GM10248 (cell line): ENCODE results near the gene NOC4L.

Source experiments
- CTCF ChIA-PET: fragments of 300-600 bp; sonication (Branson Sonifier 250); formaldehyde crosslinking; extraction: SDS; loops from one replicate; lab custom pipeline; 2021; ENCODE audit warnings: antibody characterized with exemption; lab: Yijun Ruan, JAX
- POLR2A ChIA-PET: fragments of 350-650 bp; sonication (Branson Sonifier 250); formaldehyde crosslinking; extraction: SDS; loops from one replicate; lab custom pipeline; 2020; ENCODE audit warnings: antibody characterized with exemption; lab: Yijun Ruan, JAX
- DNase-seq: peaks from one replicate; pipeline ENCODE4 v3.0.0; 2012; ENCODE audit errors: extremely low spot score
- TF ChIP-seq, protein P1 (sequence below): IDR thresholded peaks from 2 replicates; pipeline ENCODE4 v1.5.1; 2012; ENCODE audit warnings: mild to moderate bottlenecking, low read depth; ENCODE audit errors: extremely low read depth, missing control alignments, control extremely low read depth

Gene NOC4L

DNA sequence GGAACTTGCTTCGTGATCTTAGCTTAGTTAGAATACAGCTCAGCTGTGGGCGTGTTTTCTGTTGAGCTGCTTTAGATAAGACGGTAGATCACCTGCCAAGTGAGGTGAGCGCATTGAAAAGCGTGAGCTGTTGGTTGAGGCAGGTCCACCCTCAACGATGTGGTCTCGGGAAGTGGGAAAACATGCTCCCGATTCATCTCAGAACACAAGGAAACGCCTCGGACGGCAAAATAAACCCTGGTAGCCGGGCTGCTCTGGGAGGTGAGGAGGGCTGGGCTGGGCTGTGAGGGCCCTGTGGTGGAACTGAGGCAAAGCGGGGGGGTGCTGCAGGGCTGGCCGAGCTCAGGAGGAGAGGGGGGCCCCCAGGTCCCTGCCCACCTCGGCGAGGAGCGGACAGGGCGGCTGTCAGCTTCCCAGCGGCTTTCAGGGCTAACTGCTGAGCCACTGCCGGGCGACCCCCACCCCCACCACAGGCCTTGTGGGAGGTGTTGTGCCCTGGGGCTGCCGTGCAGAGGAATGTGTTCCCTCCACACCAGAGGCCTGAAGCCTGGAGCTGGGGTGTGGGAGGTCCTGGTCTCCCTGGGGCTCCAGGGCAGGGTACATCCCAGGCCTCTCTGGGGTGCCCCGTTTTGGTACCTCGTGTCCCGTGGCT lies 30.7 kb downstream of the NOC4L start:
- DNase-seq: no peak
- TF ChIP-seq, protein P1, sequence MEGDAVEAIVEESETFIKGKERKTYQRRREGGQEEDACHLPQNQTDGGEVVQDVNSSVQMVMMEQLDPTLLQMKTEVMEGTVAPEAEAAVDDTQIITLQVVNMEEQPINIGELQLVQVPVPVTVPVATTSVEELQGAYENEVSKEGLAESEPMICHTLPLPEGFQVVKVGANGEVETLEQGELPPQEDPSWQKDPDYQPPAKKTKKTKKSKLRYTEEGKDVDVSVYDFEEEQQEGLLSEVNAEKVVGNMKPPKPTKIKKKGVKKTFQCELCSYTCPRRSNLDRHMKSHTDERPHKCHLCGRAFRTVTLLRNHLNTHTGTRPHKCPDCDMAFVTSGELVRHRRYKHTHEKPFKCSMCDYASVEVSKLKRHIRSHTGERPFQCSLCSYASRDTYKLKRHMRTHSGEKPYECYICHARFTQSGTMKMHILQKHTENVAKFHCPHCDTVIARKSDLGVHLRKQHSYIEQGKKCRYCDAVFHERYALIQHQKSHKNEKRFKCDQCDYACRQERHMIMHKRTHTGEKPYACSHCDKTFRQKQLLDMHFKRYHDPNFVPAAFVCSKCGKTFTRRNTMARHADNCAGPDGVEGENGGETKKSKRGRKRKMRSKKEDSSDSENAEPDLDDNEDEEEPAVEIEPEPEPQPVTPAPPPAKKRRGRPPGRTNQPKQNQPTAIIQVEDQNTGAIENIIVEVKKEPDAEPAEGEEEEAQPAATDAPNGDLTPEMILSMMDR: no peak
- ChIA-PET POLR2A (no interaction called here), CTCF (interaction anchor here (1.1 to 1.3 kb wide), 2 partner anchors 11 kb away, joined by 3 to 4 read pairs; no protein-coding TSS in a partner anchor)

DNA sequence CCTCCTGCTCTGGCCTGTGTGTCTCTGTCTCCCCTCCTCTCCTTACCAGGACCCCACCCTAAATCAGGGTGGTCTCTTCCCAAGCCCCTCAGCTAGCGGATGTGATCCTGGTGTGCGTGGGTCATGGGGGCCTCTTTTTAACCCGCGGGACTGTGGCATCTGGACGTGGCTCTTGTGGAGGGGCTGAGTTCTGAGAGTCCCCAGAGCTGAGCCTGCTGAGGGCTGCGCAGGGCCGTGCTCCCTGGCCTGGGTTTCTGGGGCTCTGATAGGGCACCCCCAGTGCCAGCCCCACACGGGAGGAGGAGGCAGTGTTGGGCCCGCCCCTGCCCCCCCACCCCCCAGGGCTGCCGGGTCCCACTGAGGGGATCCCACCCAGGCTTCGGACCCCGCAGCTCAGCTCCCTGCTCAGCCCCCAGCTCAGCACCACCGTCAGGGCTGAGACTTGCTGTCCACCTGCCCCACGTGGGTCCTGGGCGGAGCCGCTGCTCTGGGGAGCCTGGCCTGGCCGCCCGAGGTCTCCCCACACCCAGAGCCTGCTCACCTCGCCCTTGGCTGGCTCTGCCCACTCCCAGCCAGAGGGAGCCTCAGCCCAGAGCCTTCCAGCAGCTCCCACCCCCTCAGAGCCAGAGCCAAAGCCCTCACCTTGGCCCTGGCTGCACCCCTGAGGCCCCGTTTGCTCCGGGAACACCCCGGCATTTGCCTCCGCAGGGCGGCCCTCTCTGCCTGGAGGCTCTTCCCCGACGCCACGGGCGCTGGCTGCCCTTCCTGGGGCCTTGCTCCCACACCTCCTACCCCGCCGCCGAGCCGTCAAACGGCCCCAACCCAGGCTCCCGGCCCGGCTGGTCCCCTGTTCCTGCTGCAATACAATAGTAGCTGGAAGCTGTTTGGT lies 31.5 kb downstream of the NOC4L start:
- ChIA-PET POLR2A (no interaction called here), CTCF (interaction anchor here (1.1 to 1.3 kb wide), 2 partner anchors 11 to 12 kb away, joined by 3 to 4 read pairs; no protein-coding TSS in a partner anchor)
- DNase-seq: no peak
- TF ChIP-seq, protein P1: no peak

DNA sequence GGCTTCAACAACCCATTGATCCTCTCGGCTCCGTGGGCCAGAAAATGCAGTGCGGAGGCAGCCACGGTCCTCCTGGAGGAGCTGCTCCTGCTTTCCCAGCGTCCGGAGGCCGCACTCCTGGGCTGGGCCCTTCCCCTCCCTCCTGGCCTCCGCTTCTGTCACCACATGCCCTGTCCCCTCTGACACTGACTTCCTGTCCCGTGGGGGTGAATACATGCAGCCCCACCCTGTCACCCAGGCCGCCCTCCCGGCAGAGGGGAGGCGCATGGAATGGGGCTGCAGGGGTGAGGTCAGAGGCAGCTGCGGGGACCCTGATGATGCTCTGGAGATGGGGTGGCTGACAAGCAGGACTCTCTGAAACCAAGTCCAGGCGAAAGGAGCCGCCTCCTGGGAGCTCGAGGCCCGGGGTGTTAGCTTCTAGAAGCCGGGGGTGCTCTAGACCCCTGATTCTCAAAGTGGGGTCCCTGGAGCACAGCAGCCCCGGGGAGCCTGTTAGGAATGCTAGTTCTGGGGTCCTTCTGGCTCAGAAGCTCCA lies 32.2 kb downstream of the NOC4L start:
- TF ChIP-seq, protein P1: no peak
- ChIA-PET CTCF (interaction anchor here (1.1 kb wide), 1 partner anchor 10 kb away, joined by 3 read pairs; no protein-coding TSS in a partner anchor), POLR2A (no interaction called here)
- no peak for DNase-seq

DNA sequence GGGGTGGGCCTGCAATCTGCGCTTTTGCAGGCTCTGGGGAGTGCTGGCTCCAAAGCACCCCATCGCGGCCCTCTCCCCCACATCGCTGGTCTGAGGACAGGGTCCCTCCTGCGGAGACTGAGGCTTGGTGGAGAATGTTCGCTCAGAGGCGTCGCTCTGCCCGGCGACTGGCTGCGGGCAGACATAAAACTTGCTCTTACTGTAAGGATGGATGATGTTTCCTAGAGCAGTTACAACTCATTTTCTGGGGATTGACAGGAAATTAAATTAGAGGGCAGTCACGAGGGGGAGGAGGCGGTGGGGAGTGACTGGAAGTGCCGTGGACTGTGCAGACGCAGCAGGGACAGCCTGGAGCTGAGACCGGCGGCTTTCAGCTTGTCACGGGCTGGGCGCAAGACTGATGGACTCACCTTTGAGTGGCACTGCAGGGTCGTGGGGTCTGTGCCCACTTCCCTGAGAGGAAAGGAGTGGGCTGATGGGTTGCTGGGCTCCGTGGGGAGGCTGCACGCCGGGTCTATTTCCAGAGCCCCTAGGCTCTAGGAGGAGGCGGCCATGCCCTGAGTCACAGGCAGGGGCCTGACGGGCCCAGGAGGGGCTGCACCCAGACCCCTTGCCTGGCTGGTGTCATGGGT lies 32.8 kb downstream of the NOC4L start:
- no peak for DNase-seq
- TF ChIP-seq, protein P1: no peak
- CTCF ChIA-PET: no interaction called here
- POLR2A ChIA-PET: no interaction called here

DNA sequence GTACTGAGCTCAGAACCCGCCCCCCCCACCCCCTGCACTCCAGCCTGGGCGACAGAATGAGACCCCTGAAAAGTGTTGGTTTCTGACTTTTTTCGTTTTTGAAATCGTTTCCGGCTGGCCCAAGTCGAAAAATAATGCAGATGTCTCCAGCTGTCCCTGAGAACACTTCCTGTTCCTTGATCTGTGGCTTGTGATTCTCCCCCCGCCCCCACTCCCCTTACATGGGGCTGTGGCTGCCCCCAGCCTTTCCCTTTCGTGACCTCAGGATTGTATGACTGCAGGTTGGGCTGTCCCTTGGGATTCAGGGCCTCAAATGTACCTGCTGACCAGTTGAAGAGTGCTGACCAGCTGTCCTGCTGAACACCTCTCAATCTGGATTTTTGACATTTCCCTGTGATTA lies 34.1 kb downstream of the NOC4L start:
- TF ChIP-seq, protein P1: no peak
- ChIA-PET POLR2A (no interaction called here), CTCF (interaction anchor here (1.5 kb wide), 1 partner anchor 24 kb away, joined by 5 read pairs; no protein-coding TSS in a partner anchor)
- DNase-seq: no peak
